Transverse colon (tissue), 4 donors: ENCODE measurements around the gene MAP4.

Source experiments
- CTCF ChIP-seq, 5 experiments: fragments of 200-600 bp in 3 of 5; fragments of 450-650 bp in 2 of 5; sonication (generic) in 3 of 5; IDR thresholded peaks; 1 replicate in 2 of 5; 2 replicates in 3 of 5; pipeline ENCODE4 v1.5.1; 2016 to 2017; ENCODE audit warnings: antibody characterized with exemption in 5 of 5, inconsistent platforms in 3 of 5, mild to moderate bottlenecking in 2 of 5, moderate library complexity in 1 of 5
- EP300 ChIP-seq: sonication (generic); formaldehyde crosslinking; IDR thresholded peaks from one replicate; pipeline ENCODE4 v1.6.1; 2017; ENCODE audit warnings: antibody characterized with exemption, low read depth
- POLR2A ChIP-seq: fragments of 450-650 bp; IDR thresholded peaks from one replicate; pipeline ENCODE4 v1.6.1; 2016; ENCODE audit warnings: antibody characterized with exemption, mild to moderate bottlenecking, moderate library complexity
- POLR2AphosphoS5 ChIP-seq, 3 donors: sonication (generic); formaldehyde crosslinking; IDR thresholded peaks; one replicate each; pipeline ENCODE4 v1.6.1; 2016; ENCODE audit warnings: antibody characterized with exemption in 3 of 3

GRCh38 chr3:48022178-48022577, 6.0 kb upstream of the MAP4 start:
- no peak for TF ChIP-seq EP300
- no peak for TF ChIP-seq CTCF (IDR thresholded peaks at IDR 0.05)
- TF ChIP-seq POLR2A = no peak
- no peak for TF ChIP-seq POLR2AphosphoS5 (IDR thresholded peaks at IDR 0.05)
